Liver (tissue), 9 donors: ENCODE data around the gene CTNNA1. TPM values are rescaled to one million over a fixed set of nuclear protein-coding genes. Genes with fewer than 3 reads are reported as not detected.

Experiments
- DNase-seq: peaks from one replicate; pipeline ENCODE4 v3.0.0-alpha.2; 2017; ENCODE audit warnings: low spot score
- H3K27ac ChIP-seq, 2 donors: one replicate each; pipeline ENCODE4 v1.7.0; 2013; ENCODE audit warnings: inconsistent platforms in 2 of 2, low read length in 2 of 2, control low read depth in 1 of 2, low read depth in 1 of 2, mild to moderate bottlenecking in 1 of 2
- H3K27me3 ChIP-seq, 4 donors: one replicate each; pipeline versions ENCODE4 v1.6.1 to v1.7.0; 2013; ENCODE audit warnings: low read length in 3 of 4, inconsistent platforms in 1 of 4, mild to moderate bottlenecking in 1 of 4, moderate library complexity in 1 of 4; ENCODE audit not compliant: control insufficient read depth in 4 of 4, insufficient read depth in 4 of 4
- H3K36me3 ChIP-seq, 4 donors: one replicate each; pipeline versions ENCODE4 v1.6.1 to v1.7.0; 2013; ENCODE audit warnings: low read length in 3 of 4, mild to moderate bottlenecking in 3 of 4, low read depth in 1 of 4, moderate library complexity in 1 of 4; ENCODE audit not compliant: control insufficient read depth in 4 of 4, insufficient read depth in 3 of 4
- H3K4me1 ChIP-seq, 4 donors: one replicate each; pipeline versions ENCODE4 v1.6.1 to v1.7.0; 2013; ENCODE audit warnings: low read length in 3 of 4, mild to moderate bottlenecking in 3 of 4, moderate library complexity in 1 of 4; ENCODE audit not compliant: control insufficient read depth in 4 of 4, insufficient read depth in 4 of 4
- H3K4me3 ChIP-seq, 3 donors: one replicate each; pipeline versions ENCODE4 v1.6.1 to v1.7.0; 2013; ENCODE audit warnings: low read length in 3 of 3, control low read depth in 1 of 3, low read depth in 1 of 3, mild to moderate bottlenecking in 1 of 3
- H3K9ac ChIP-seq, 2 donors: one replicate each; pipeline ENCODE4 v1.7.0; 2013; ENCODE audit warnings: low read length in 2 of 2, mild to moderate bottlenecking in 2 of 2, moderate library complexity in 2 of 2, control low read depth in 1 of 2, low read depth in 1 of 2
- H3K9me3 ChIP-seq, 4 donors: one replicate each; pipeline versions ENCODE4 v1.6.1 to v1.7.0; 2013; ENCODE audit warnings: low read length in 3 of 4; ENCODE audit not compliant: control insufficient read depth in 4 of 4
- FOXA1 ChIP-seq: IDR thresholded peaks from 2 replicates; pipeline ENCODE4 v1.6.1; 2016; ENCODE audit warnings: antibody characterized with exemption
- FOXA2 ChIP-seq: IDR thresholded peaks from 2 replicates; pipeline ENCODE4 v1.6.1; 2016; ENCODE audit warnings: antibody characterized with exemption
- GABPA ChIP-seq, 2 donors: IDR thresholded peaks in 1 of 2; conservative IDR thresholded peaks in 1 of 2; 2 replicates each; pipeline ENCODE4 v1.6.1; 2016; ENCODE audit warnings: antibody characterized with exemption in 2 of 2, mild to moderate bottlenecking in 1 of 2, moderate library complexity in 1 of 2
- HNF4A ChIP-seq, 2 donors: conservative IDR thresholded peaks; 2 replicates each; pipeline ENCODE4 v1.6.1; 2016; ENCODE audit warnings: antibody characterized with exemption in 2 of 2, mild to moderate bottlenecking in 2 of 2
- HNF4G ChIP-seq: IDR thresholded peaks from 2 replicates; pipeline ENCODE4 v1.6.1; 2016; ENCODE audit warnings: antibody characterized with exemption
- JUND ChIP-seq, 2 donors: IDR thresholded peaks; 2 replicates each; pipeline ENCODE4 v1.6.1; 2016; ENCODE audit warnings: antibody characterized with exemption in 2 of 2
- NR2F2 ChIP-seq: IDR thresholded peaks from 2 replicates; pipeline ENCODE4 v1.6.1; 2016; ENCODE audit warnings: antibody characterized with exemption
- RAD21 ChIP-seq, 2 donors: IDR thresholded peaks; 2 replicates each; pipeline ENCODE4 v1.6.1; 2016; ENCODE audit warnings: antibody characterized with exemption in 2 of 2, mild to moderate bottlenecking in 2 of 2
- RXRA ChIP-seq, 2 donors: IDR thresholded peaks; 2 replicates each; pipeline ENCODE4 v1.6.1; 2017 to 2018; ENCODE audit warnings: antibody characterized with exemption in 2 of 2, mild to moderate bottlenecking in 1 of 2
- SP1 ChIP-seq: IDR thresholded peaks from 2 replicates; pipeline ENCODE4 v1.6.1; 2018; ENCODE audit warnings: antibody characterized with exemption, mild to moderate bottlenecking
- TAF1 ChIP-seq: conservative IDR thresholded peaks from 2 replicates; pipeline ENCODE4 v1.6.1; 2016; ENCODE audit warnings: antibody characterized with exemption, mild to moderate bottlenecking
- YY1 ChIP-seq: IDR thresholded peaks from 2 replicates; pipeline ENCODE4 v1.6.1; 2016; ENCODE audit warnings: antibody characterized with exemption, mild to moderate bottlenecking
- WGBS: extraction: QIAGEN DNeasy Blood & Tissue Kit; methylation state at CpG from one replicate; pipeline ENCODE4 v1.1.7; 2013; 5-methylcytosine and 5-hydroxymethylcytosine counted together
- polyA plus RNA-seq, 2 donors: library from polyadenylated mRNA; stranded (reverse) in 1 of 2; unstranded in 1 of 2; fragments of 200-250 nt in 1 of 2; fragments of >200 nt in 1 of 2; fragmentation: Nextera tagmentation in 1 of 2; extraction: Ambion mirVana in 1 of 2; gene quantifications; one replicate each; pipeline versions ENCODE4 v1.2.1 to v1.2.3, GENCODE V29; 2013 to 2015
- total RNA-seq, 2 donors: library from RNA; depleted of rRNA; stranded (reverse); fragments of >200 nt; gene quantifications; one replicate each; pipeline ENCODE4 v1.2.3, GENCODE V29; 2014
- TF ChIP-seq, protein P1 (sequence below): fragments of 150-350 bp; IDR thresholded peaks from 2 replicates; pipeline ENCODE4 v1.5.1; 2017; ENCODE audit warnings: improper control_type of control experiment, low read depth, low read length; ENCODE audit not compliant: missing input control
- TF ChIP-seq, protein P2 (sequence below): IDR thresholded peaks from 2 replicates; pipeline ENCODE4 v1.6.1; 2016; ENCODE audit warnings: antibody characterized with exemption, mild to moderate bottlenecking
- TF ChIP-seq, protein P3 (sequence below): IDR thresholded peaks from 2 replicates; pipeline ENCODE4 v1.6.1; 2016; ENCODE audit warnings: antibody characterized with exemption
- TF ChIP-seq, protein P4 (sequence below): IDR thresholded peaks from 2 replicates; pipeline ENCODE4 v1.6.1; 2016; ENCODE audit warnings: antibody characterized with exemption
- TF ChIP-seq, protein P5 (sequence below): IDR thresholded peaks from 2 replicates; pipeline ENCODE4 v1.6.1; 2016; ENCODE audit warnings: antibody characterized with exemption
- donor health status: healthy.
- donor health status: healthy.
- donor health status: healthy.
- donor health status: healthy.
- donor health status: healthy.

CTNNA1 gene
- total and polyA plus RNA-seq, 4 donors: 39.9 to 150 (median 103) TPM

DNA sequence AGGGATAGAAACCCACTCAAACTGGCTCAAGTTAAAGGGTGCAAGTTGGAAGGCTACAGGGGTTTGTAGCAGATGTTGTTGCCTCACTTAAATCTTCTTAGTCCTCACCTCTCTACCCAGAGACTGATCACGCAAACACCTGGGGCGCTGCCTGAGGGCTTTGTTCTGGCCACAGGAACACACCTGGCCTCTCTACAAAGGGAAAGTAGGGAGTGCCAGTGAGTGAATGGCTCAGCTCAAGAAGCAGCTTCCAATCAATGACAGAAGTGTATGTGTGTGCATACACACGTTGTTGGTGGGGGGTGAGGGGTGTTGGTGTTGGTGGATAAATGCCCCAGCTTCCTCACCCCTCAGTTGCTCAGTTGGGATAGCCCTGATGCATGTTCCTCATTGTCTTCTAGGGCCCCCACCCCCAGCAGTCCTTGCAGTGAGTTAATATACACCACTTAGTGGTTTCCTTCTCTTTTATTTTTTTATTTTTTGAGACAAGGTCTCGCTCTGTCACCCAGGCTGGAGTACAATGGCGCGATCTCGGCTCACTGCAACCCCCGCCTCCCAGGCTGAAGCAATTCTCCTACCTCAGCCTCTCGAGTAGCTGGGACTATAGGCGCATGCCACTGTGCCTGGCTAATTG is 30.6 kb upstream of the CTNNA1 start:
- TF ChIP-seq, protein P1, sequence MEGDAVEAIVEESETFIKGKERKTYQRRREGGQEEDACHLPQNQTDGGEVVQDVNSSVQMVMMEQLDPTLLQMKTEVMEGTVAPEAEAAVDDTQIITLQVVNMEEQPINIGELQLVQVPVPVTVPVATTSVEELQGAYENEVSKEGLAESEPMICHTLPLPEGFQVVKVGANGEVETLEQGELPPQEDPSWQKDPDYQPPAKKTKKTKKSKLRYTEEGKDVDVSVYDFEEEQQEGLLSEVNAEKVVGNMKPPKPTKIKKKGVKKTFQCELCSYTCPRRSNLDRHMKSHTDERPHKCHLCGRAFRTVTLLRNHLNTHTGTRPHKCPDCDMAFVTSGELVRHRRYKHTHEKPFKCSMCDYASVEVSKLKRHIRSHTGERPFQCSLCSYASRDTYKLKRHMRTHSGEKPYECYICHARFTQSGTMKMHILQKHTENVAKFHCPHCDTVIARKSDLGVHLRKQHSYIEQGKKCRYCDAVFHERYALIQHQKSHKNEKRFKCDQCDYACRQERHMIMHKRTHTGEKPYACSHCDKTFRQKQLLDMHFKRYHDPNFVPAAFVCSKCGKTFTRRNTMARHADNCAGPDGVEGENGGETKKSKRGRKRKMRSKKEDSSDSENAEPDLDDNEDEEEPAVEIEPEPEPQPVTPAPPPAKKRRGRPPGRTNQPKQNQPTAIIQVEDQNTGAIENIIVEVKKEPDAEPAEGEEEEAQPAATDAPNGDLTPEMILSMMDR: no peak
- no peak for TF ChIP-seq HNF4G
- TF ChIP-seq, protein P2, sequence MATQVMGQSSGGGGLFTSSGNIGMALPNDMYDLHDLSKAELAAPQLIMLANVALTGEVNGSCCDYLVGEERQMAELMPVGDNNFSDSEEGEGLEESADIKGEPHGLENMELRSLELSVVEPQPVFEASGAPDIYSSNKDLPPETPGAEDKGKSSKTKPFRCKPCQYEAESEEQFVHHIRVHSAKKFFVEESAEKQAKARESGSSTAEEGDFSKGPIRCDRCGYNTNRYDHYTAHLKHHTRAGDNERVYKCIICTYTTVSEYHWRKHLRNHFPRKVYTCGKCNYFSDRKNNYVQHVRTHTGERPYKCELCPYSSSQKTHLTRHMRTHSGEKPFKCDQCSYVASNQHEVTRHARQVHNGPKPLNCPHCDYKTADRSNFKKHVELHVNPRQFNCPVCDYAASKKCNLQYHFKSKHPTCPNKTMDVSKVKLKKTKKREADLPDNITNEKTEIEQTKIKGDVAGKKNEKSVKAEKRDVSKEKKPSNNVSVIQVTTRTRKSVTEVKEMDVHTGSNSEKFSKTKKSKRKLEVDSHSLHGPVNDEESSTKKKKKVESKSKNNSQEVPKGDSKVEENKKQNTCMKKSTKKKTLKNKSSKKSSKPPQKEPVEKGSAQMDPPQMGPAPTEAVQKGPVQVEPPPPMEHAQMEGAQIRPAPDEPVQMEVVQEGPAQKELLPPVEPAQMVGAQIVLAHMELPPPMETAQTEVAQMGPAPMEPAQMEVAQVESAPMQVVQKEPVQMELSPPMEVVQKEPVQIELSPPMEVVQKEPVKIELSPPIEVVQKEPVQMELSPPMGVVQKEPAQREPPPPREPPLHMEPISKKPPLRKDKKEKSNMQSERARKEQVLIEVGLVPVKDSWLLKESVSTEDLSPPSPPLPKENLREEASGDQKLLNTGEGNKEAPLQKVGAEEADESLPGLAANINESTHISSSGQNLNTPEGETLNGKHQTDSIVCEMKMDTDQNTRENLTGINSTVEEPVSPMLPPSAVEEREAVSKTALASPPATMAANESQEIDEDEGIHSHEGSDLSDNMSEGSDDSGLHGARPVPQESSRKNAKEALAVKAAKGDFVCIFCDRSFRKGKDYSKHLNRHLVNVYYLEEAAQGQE: no peak
- TF ChIP-seq, protein P3, sequence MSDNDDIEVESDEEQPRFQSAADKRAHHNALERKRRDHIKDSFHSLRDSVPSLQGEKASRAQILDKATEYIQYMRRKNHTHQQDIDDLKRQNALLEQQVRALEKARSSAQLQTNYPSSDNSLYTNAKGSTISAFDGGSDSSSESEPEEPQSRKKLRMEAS: no peak
- TF ChIP-seq NR2F2: no peak
- no peak for TF ChIP-seq RXRA (IDR thresholded peaks at IDR 0.05)
- TF ChIP-seq, protein P4, sequence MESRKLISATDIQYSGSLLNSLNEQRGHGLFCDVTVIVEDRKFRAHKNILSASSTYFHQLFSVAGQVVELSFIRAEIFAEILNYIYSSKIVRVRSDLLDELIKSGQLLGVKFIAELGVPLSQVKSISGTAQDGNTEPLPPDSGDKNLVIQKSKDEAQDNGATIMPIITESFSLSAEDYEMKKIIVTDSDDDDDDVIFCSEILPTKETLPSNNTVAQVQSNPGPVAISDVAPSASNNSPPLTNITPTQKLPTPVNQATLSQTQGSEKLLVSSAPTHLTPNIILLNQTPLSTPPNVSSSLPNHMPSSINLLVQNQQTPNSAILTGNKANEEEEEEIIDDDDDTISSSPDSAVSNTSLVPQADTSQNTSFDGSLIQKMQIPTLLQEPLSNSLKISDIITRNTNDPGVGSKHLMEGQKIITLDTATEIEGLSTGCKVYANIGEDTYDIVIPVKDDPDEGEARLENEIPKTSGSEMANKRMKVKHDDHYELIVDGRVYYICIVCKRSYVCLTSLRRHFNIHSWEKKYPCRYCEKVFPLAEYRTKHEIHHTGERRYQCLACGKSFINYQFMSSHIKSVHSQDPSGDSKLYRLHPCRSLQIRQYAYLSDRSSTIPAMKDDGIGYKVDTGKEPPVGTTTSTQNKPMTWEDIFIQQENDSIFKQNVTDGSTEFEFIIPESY: no peak
- no peak for TF ChIP-seq FOXA1
- no peak for TF ChIP-seq FOXA2
- no peak for TF ChIP-seq HNF4A (conservative IDR thresholded peaks at IDR 0.05)
- TF ChIP-seq JUND (IDR thresholded peaks at IDR 0.05): no peak
- TF ChIP-seq SP1: no peak
- no peak for TF ChIP-seq TAF1
- TF ChIP-seq GABPA (IDR thresholded peaks at IDR 0.05 in 1 of 2, conservative IDR thresholded peaks at IDR 0.05 in 1 of 2): no peak
- no peak for TF ChIP-seq YY1
- TF ChIP-seq RAD21 (IDR thresholded peaks at IDR 0.05): no peak
- TF ChIP-seq, protein P5, sequence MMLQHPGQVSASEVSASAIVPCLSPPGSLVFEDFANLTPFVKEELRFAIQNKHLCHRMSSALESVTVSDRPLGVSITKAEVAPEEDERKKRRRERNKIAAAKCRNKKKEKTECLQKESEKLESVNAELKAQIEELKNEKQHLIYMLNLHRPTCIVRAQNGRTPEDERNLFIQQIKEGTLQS: no peak
- H3K9me3 ChIP-seq: no peaks in the 10 kb centered on the region
- WGBS: 85% methylated on average over 10 of the region's 10 CpGs
- no peaks in the 10 kb centered on the region for H3K27me3 ChIP-seq
- H3K36me3 ChIP-seq: no peaks in the 10 kb centered on the region
- no peak overlapping the region for H3K9ac ChIP-seq
- H3K4me1 ChIP-seq: peaks cover 0 to 7% (median 4%) of the 10 kb centered on the region in 4 donors
- no peak overlapping the region for H3K27ac ChIP-seq
- H3K4me3 ChIP-seq: no peak overlapping the region
- DNase-seq: no peak
